ENCODE data around the gene NELFCD. TPM values are rescaled to one million over a fixed set of nuclear protein-coding genes. Genes with fewer than 3 reads are reported as not detected.

Gene NELFCD
- total and polyA plus RNA-seq, 2 donors (not counting 1 experiment from before 2014, with no cell fraction given): 46.9 to 78.8 TPM

GRCh38 chr20:58998656-58999055, 17.6 kb downstream of the NELFCD start:
- H3K4me3 ChIP-seq (replicated peaks in 1 of 4; ENCODE audit: control extremely low read depth in 1 of 4, insufficient read depth in 1 of 4, low read depth in 3 of 4, low read length in 4 of 4): no peak overlapping the region
- no peak for DNase-seq (ENCODE audit: low read depth in 2 of 2)
- H3K4me2 ChIP-seq (ENCODE audit: extremely low read depth, insufficient read depth, low read length): no peak overlapping the region
- H3K4me1 ChIP-seq (ENCODE audit: control insufficient read depth, extremely low read depth, insufficient read depth, low read length): peaks cover under 1% of the 10 kb centered on the region
- no peak overlapping the region for H3K9ac ChIP-seq (ENCODE audit: insufficient read depth, low read length)
- TF ChIP-seq EZH2 (IDR thresholded peaks at IDR 0.05; ENCODE audit: low read length, missing control alignments) (no peak), CTCF (conservative IDR thresholded peaks at IDR 0.05 in 1 of 2, IDR thresholded peaks at IDR 0.05 in 1 of 2; ENCODE audit: low read depth in 1 of 2, low read length in 2 of 2) (no peak)
- H4K20me1 ChIP-seq (ENCODE audit: control insufficient read depth, extremely low read depth, insufficient read depth, low read length): no peaks in the 10 kb centered on the region
- H3K79me2 ChIP-seq (ENCODE audit: control insufficient read depth, insufficient read depth, low read length): no peaks in the 10 kb centered on the region
- H3K36me3 ChIP-seq (ENCODE audit: control insufficient read depth, insufficient read depth, low read length): peaks cover 26% of the 10 kb centered on the region
- H3K9me3 ChIP-seq (ENCODE audit: control insufficient read depth, insufficient read depth, low read depth, low read length): no peaks in the 10 kb centered on the region
- H2AFZ ChIP-seq (ENCODE audit: low read length): no peak overlapping the region
- H3K27ac ChIP-seq (ENCODE audit: insufficient read depth, low read length): no peak overlapping the region
- H3K27me3 ChIP-seq (ENCODE audit: control insufficient read depth, insufficient read depth, low read length): no peaks in the 10 kb centered on the region

GRCh38 chr20:59000326-59000725, 19.3 kb downstream of the NELFCD start:
- Histone ChIP-seq H3K4me1 (ENCODE audit: control insufficient read depth, extremely low read depth, insufficient read depth, low read length) (peaks cover 3% of the 10 kb centered on the region), H4K20me1 (ENCODE audit: control insufficient read depth, extremely low read depth, insufficient read depth, low read length) (no peaks in the 10 kb centered on the region), H3K9ac (ENCODE audit: insufficient read depth, low read length) (no peak overlapping the region), H3K9me3 (ENCODE audit: control insufficient read depth, insufficient read depth, low read depth, low read length) (no peaks in the 10 kb centered on the region), H3K4me3 (replicated peaks in 1 of 4; ENCODE audit: control extremely low read depth in 1 of 4, insufficient read depth in 1 of 4, low read depth in 3 of 4, low read length in 4 of 4) (no peak overlapping the region), H3K79me2 (ENCODE audit: control insufficient read depth, insufficient read depth, low read length) (no peaks in the 10 kb centered on the region), H2AFZ (ENCODE audit: low read length) (no peak overlapping the region), H3K27me3 (ENCODE audit: control insufficient read depth, insufficient read depth, low read length) (no peaks in the 10 kb centered on the region), H3K36me3 (ENCODE audit: control insufficient read depth, insufficient read depth, low read length) (peaks cover 20% of the 10 kb centered on the region), H3K27ac (ENCODE audit: insufficient read depth, low read length) (no peak overlapping the region), H3K4me2 (ENCODE audit: extremely low read depth, insufficient read depth, low read length) (no peak overlapping the region)
- no peak for DNase-seq (ENCODE audit: low read depth in 2 of 2)
- TF ChIP-seq CTCF (conservative IDR thresholded peaks at IDR 0.05 in 1 of 2, IDR thresholded peaks at IDR 0.05 in 1 of 2; ENCODE audit: low read depth in 1 of 2, low read length in 2 of 2) (no peak), EZH2 (IDR thresholded peaks at IDR 0.05; ENCODE audit: low read length, missing control alignments) (no peak)

GRCh38 chr20:59001068-59001448, 20.0 kb downstream of the NELFCD start:
- Histone ChIP-seq H2AFZ (ENCODE audit: low read length) (no peak overlapping the region), H3K79me2 (ENCODE audit: control insufficient read depth, insufficient read depth, low read length) (peaks cover 4% of the 10 kb centered on the region), H3K4me2 (ENCODE audit: extremely low read depth, insufficient read depth, low read length) (no peak overlapping the region), H3K9ac (ENCODE audit: insufficient read depth, low read length) (no peak overlapping the region), H3K27me3 (ENCODE audit: control insufficient read depth, insufficient read depth, low read length) (no peaks in the 10 kb centered on the region), H3K27ac (ENCODE audit: insufficient read depth, low read length) (no peak overlapping the region), H3K4me3 (replicated peaks in 1 of 4; ENCODE audit: control extremely low read depth in 1 of 4, insufficient read depth in 1 of 4, low read depth in 3 of 4, low read length in 4 of 4) (no peak overlapping the region), H3K4me1 (ENCODE audit: control insufficient read depth, extremely low read depth, insufficient read depth, low read length) (peaks cover 8% of the 10 kb centered on the region), H3K9me3 (ENCODE audit: control insufficient read depth, insufficient read depth, low read depth, low read length) (no peaks in the 10 kb centered on the region), H3K36me3 (ENCODE audit: control insufficient read depth, insufficient read depth, low read length) (peaks cover 16% of the 10 kb centered on the region), H4K20me1 (ENCODE audit: control insufficient read depth, extremely low read depth, insufficient read depth, low read length) (no peaks in the 10 kb centered on the region)
- DNase-seq (ENCODE audit: low read depth in 2 of 2): no peak
- TF ChIP-seq CTCF (conservative IDR thresholded peaks at IDR 0.05 in 1 of 2, IDR thresholded peaks at IDR 0.05 in 1 of 2; ENCODE audit: low read depth in 1 of 2, low read length in 2 of 2): no peak
- no peak for TF ChIP-seq EZH2 (IDR thresholded peaks at IDR 0.05; ENCODE audit: low read length, missing control alignments)

Measured in fibroblast of lung (primary cell).